ENCODE data around the gene SLC35G2.

Gene SLC35G2

GRCh38 chr3:136818191-136818768 lies 646 bp upstream of the SLC35G2 start:
- Histone ChIP-seq H3K9me2 (replicated peaks; ENCODE audit: insufficient read depth, low read length) (no peaks in the 10 kb centered on the region), H2AFZ (ENCODE audit: low read depth, low read length, severe bottlenecking) (peak overlapping the region; percentile 39), H3K79me2 (ENCODE audit: insufficient read depth, low read length) (no peaks in the 10 kb centered on the region), H3K4me3 (ENCODE audit: insufficient read depth, low read length, poor library complexity, severe bottlenecking) (no peak overlapping the region), H3K27me3 (ENCODE audit: low read length) (no peaks in the 10 kb centered on the region), H3K36me3 (ENCODE audit: low read length) (no peaks in the 10 kb centered on the region), H4K20me1 (ENCODE audit: low read depth, low read length) (no peaks in the 10 kb centered on the region), H3K27ac (ENCODE audit: low read depth, low read length) (no peak overlapping the region), H3K9me3 (ENCODE audit: insufficient read depth, low read length) (no peaks in the 10 kb centered on the region), H3F3A (ENCODE audit: insufficient read depth) (no peaks in the 10 kb centered on the region), H3K9ac (ENCODE audit: low read length) (no peak overlapping the region), H3K4me2 (ENCODE audit: low read depth, low read length, poor library complexity, severe bottlenecking) (peak overlapping the region; percentile 39)
- no peak for TF ChIP-seq EZH2phosphoT487 (conservative IDR thresholded peaks at IDR 0.05; ENCODE audit: low read length)
- TF ChIP-seq CTCF (IDR thresholded peaks at IDR 0.05; ENCODE audit: insufficient read depth, low read length, poor library complexity, severe bottlenecking) = no peak

GRCh38 chr3:136819392-136819730 lies 435 bp downstream of the SLC35G2 start:
- Histone ChIP-seq H3K9me3 (ENCODE audit: insufficient read depth, low read length) (no peaks in the 10 kb centered on the region), H3K27ac (ENCODE audit: low read depth, low read length) (no peak overlapping the region), H4K20me1 (ENCODE audit: low read depth, low read length) (no peaks in the 10 kb centered on the region), H3K79me2 (ENCODE audit: insufficient read depth, low read length) (no peaks in the 10 kb centered on the region), H3K9ac (ENCODE audit: low read length) (no peak overlapping the region), H2AFZ (ENCODE audit: low read depth, low read length, severe bottlenecking) (no peak overlapping the region), H3K36me3 (ENCODE audit: low read length) (no peaks in the 10 kb centered on the region), H3K4me3 (ENCODE audit: insufficient read depth, low read length, poor library complexity, severe bottlenecking) (no peak overlapping the region), H3K27me3 (ENCODE audit: low read length) (no peaks in the 10 kb centered on the region), H3F3A (ENCODE audit: insufficient read depth) (no peaks in the 10 kb centered on the region), H3K4me2 (ENCODE audit: low read depth, low read length, poor library complexity, severe bottlenecking) (peak overlapping the region; percentile 39), H3K9me2 (replicated peaks; ENCODE audit: insufficient read depth, low read length) (no peaks in the 10 kb centered on the region)
- TF ChIP-seq CTCF (IDR thresholded peaks at IDR 0.05; ENCODE audit: insufficient read depth, low read length, poor library complexity, severe bottlenecking) (no peak), EZH2phosphoT487 (conservative IDR thresholded peaks at IDR 0.05; ENCODE audit: low read length) (no peak)

GRCh38 chr3:136819731-136820679 lies 1.1 kb downstream of the SLC35G2 start:
- Histone ChIP-seq H3K27ac (ENCODE audit: low read depth, low read length) (no peak overlapping the region), H4K20me1 (ENCODE audit: low read depth, low read length) (no peaks in the 10 kb centered on the region), H3F3A (ENCODE audit: insufficient read depth) (no peaks in the 10 kb centered on the region), H3K9me2 (replicated peaks; ENCODE audit: insufficient read depth, low read length) (no peaks in the 10 kb centered on the region), H3K4me2 (ENCODE audit: low read depth, low read length, poor library complexity, severe bottlenecking) (no peak overlapping the region), H3K9ac (ENCODE audit: low read length) (no peak overlapping the region), H3K27me3 (ENCODE audit: low read length) (no peaks in the 10 kb centered on the region), H3K9me3 (ENCODE audit: insufficient read depth, low read length) (no peaks in the 10 kb centered on the region), H3K79me2 (ENCODE audit: insufficient read depth, low read length) (no peaks in the 10 kb centered on the region), H3K4me3 (ENCODE audit: insufficient read depth, low read length, poor library complexity, severe bottlenecking) (no peak overlapping the region), H3K36me3 (ENCODE audit: low read length) (no peaks in the 10 kb centered on the region), H2AFZ (ENCODE audit: low read depth, low read length, severe bottlenecking) (no peak overlapping the region)
- TF ChIP-seq CTCF (IDR thresholded peaks at IDR 0.05; ENCODE audit: insufficient read depth, low read length, poor library complexity, severe bottlenecking) = no peak
- TF ChIP-seq EZH2phosphoT487 (conservative IDR thresholded peaks at IDR 0.05; ENCODE audit: low read length) = no peak

Measured in SU-DHL-6 (cell line).